Erythroblast (primary cell): ENCODE data around the gene CTIF.

Experiments used
- GATA1 ChIP-seq: IDR thresholded peaks from 2 replicates; pipeline ENCODE4 v1.6.1; 2011; ENCODE audit warnings: low read depth, mild to moderate bottlenecking, control low read depth, low read length, moderate library complexity
- POLR2A ChIP-seq: IDR thresholded peaks from 2 replicates; pipeline ENCODE4 v1.6.1; 2011; ENCODE audit warnings: mild to moderate bottlenecking, low read length

GRCh38 chr18:48869591-48869990 lies 330.8 kb downstream of the CTIF start:
- no peak for TF ChIP-seq POLR2A
- no peak for TF ChIP-seq GATA1
